Measurements from ENCODE around the gene UBASH3B. TPM values are rescaled to one million over a fixed set of nuclear protein-coding genes. Genes with fewer than 3 reads are reported as not detected.

The UBASH3B gene
- total RNA-seq, 1 experiment from 2014 or later: 8.0 TPM

GRCh38 chr11:122634501-122634900, 21.0 kb upstream of the UBASH3B start:
- Histone ChIP-seq H2AFZ (ENCODE audit: low read length) (no peak overlapping the region), H3K79me2 (ENCODE audit: insufficient read depth, low read length) (no peaks in the 10 kb centered on the region), H3K18ac (ENCODE audit: insufficient read length, low read depth, low read length) (no peak overlapping the region), H4K5ac (ENCODE audit: insufficient read length, low read depth, low read length) (no peak overlapping the region), H3K56ac (ENCODE audit: insufficient read length, low read depth, low read length) (no peak overlapping the region), H3T11ph (ENCODE audit: low read length) (no peak overlapping the region), H2BK5ac (ENCODE audit: insufficient read length, low read length) (no peak overlapping the region), H3K4me1 (ENCODE audit: insufficient read depth, low read length) (no peaks in the 10 kb centered on the region), H3K27me3 (ENCODE audit: insufficient read depth, low read length) (no peaks in the 10 kb centered on the region), H3K79me1 (ENCODE audit: insufficient read depth, low read depth, low read length, poor library complexity, severe bottlenecking) (no peaks in the 10 kb centered on the region), H3K14ac (ENCODE audit: insufficient read depth, low read length) (no peak overlapping the region), H2AK5ac (ENCODE audit: insufficient read length, low read length) (no peak overlapping the region), H2BK12ac (ENCODE audit: insufficient read length, low read depth, low read length) (no peak overlapping the region), H2BK120ac (ENCODE audit: low read depth, low read length, poor library complexity, severe bottlenecking) (no peak overlapping the region), H3K23ac (ENCODE audit: insufficient read length, low read depth, low read length) (no peak overlapping the region), H3K4ac (ENCODE audit: low read depth, low read length) (no peak overlapping the region), H4K20me1 (ENCODE audit: control insufficient read depth, insufficient read depth, insufficient read length) (no peaks in the 10 kb centered on the region), H3K27ac (ENCODE audit: insufficient read length, low read depth, low read length) (no peak overlapping the region), H3K23me2 (ENCODE audit: insufficient read length, low read depth, low read length, poor library complexity, severe bottlenecking) (no peaks in the 10 kb centered on the region), H3K4me2 (ENCODE audit: insufficient read depth, insufficient read length, low read length) (no peak overlapping the region), H3K9ac (ENCODE audit: extremely low read depth, insufficient read length, low read length) (no peak overlapping the region), H4K91ac (ENCODE audit: insufficient read length, low read depth, low read length) (no peak overlapping the region), H4K8ac (replicated peaks; ENCODE audit: insufficient read length, low read depth, low read length) (no peak overlapping the region), H2BK20ac (ENCODE audit: low read depth, low read length, poor library complexity, severe bottlenecking) (no peak overlapping the region), H3K9me3 (ENCODE audit: control insufficient read depth, low read depth, low read length) (no peaks in the 10 kb centered on the region), H2BK15ac (ENCODE audit: low read depth, low read length) (no peak overlapping the region)
- WGBS (ENCODE audit: extremely low coverage, insufficient read length, low lambda C conversion rate): no CpG with 5 or more reads among the region's 8 CpGs
- H3K9me3 Mint-ChIP-seq: no peaks in the 10 kb centered on the region
- TF ChIP-seq, protein P1, sequence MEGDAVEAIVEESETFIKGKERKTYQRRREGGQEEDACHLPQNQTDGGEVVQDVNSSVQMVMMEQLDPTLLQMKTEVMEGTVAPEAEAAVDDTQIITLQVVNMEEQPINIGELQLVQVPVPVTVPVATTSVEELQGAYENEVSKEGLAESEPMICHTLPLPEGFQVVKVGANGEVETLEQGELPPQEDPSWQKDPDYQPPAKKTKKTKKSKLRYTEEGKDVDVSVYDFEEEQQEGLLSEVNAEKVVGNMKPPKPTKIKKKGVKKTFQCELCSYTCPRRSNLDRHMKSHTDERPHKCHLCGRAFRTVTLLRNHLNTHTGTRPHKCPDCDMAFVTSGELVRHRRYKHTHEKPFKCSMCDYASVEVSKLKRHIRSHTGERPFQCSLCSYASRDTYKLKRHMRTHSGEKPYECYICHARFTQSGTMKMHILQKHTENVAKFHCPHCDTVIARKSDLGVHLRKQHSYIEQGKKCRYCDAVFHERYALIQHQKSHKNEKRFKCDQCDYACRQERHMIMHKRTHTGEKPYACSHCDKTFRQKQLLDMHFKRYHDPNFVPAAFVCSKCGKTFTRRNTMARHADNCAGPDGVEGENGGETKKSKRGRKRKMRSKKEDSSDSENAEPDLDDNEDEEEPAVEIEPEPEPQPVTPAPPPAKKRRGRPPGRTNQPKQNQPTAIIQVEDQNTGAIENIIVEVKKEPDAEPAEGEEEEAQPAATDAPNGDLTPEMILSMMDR (conservative IDR thresholded peaks at IDR 0.05): no peak
- no peaks in the 10 kb centered on the region for H3K27me3 Mint-ChIP-seq (ENCODE audit: low read depth)
- peaks cover 0 to 3% of the 10 kb centered on the region in 2 experiments; a peak in 2 of 4 replicates for H3K4me1 Mint-ChIP-seq
- no peaks in the 10 kb centered on the region for H3K36me3 Mint-ChIP-seq (ENCODE audit: insufficient read depth in 1 of 3, low read depth in 3 of 3)
- peak; percentile 80 for DNase-seq
- H3K27ac Mint-ChIP-seq: peak overlapping the region in 1 of 3 experiments; percentile 96; a peak in 1 of 7 replicates
- H3K4me3 Mint-ChIP-seq: no peak overlapping the region
